OCI-LY3 (cell line): ENCODE results near the gene C20orf202.

Experiments
- H2AFZ ChIP-seq: fragments of 200-600, 300-600 bp; shearing (Covaris generic); 2 replicates; pipeline ENCODE4 v1.6.0; 2014; ENCODE audit warnings: antibody characterized with exemption, low read depth, low read length
- H3K27ac ChIP-seq: fragments of 200-600, 300-600 bp; sonication (generic); 2 replicates; pipeline ENCODE4 v1.5.1; 2014; ENCODE audit warnings: mild to moderate bottlenecking, low read length, moderate library complexity, mixed read lengths
- H3K27me3 ChIP-seq: fragments of 200-600, 300-600 bp; sonication (generic); 2 replicates; pipeline ENCODE4 v1.6.1; 2014; ENCODE audit warnings: low read depth, low read length, mixed read lengths
- H3K36me3 ChIP-seq: fragments of 200-600, 300-600 bp; sonication (generic); replicated peaks from 2 replicates; pipeline ENCODE3; 2014; ENCODE audit warnings: low read depth, low read length, mixed read lengths
- H3K4me1 ChIP-seq: fragments of 300-600, 200-600 bp; sonication (generic); 2 replicates; pipeline ENCODE4 v1.6.1; 2014; ENCODE audit warnings: low read length, mixed read lengths
- H3K4me2 ChIP-seq: fragments of 200-600, 300-600 bp; sonication (generic); 2 replicates; pipeline ENCODE4 v1.6.1; 2014; ENCODE audit warnings: low read length, mixed read lengths
- H3K4me3 ChIP-seq: fragments of 300-600, 200-600 bp; sonication (generic); 2 replicates; pipeline ENCODE4 v1.5.1; 2014; ENCODE audit warnings: antibody characterized with exemption, mild to moderate bottlenecking, low read length, moderate library complexity
- H3K79me2 ChIP-seq: fragments of 300-600, 200-600 bp; shearing (Covaris generic); 2 replicates; pipeline ENCODE4 v1.6.1; 2014; ENCODE audit warnings: mild to moderate bottlenecking, low read length, mixed read lengths
- H3K9ac ChIP-seq: fragments of 300-600, 200-600 bp; shearing (Covaris generic); 2 replicates; pipeline ENCODE4 v1.6.0; 2014; ENCODE audit warnings: mild to moderate bottlenecking, low read length, moderate library complexity
- H3K9me3 ChIP-seq: fragments of 200-600, 300-600 bp; shearing (Covaris generic); 2 replicates; pipeline ENCODE4 v1.6.1; 2014; ENCODE audit warnings: low read length, mixed read lengths; ENCODE audit not compliant: insufficient read depth
- H4K20me1 ChIP-seq: fragments of 200-600, 300-600 bp; sonication (generic); 2 replicates; pipeline ENCODE4 v1.6.1; 2016; ENCODE audit warnings: low read length, mixed read lengths; ENCODE audit not compliant: insufficient read depth
- EZH2phosphoT487 ChIP-seq: fragments of 200-600 bp; shearing (Covaris generic); IDR thresholded peaks from 2 replicates; pipeline ENCODE4 v1.6.1; 2018; ENCODE audit warnings: antibody characterized with exemption, mixed run types, low read depth
- TF ChIP-seq, protein P1 (sequence below): fragments of 200-600, 300-600 bp; sonication (generic); IDR thresholded peaks from 2 replicates; pipeline ENCODE4 v1.5.1; 2014; ENCODE audit warnings: antibody characterized with exemption, low read length, low read depth

The C20orf202 gene

DNA sequence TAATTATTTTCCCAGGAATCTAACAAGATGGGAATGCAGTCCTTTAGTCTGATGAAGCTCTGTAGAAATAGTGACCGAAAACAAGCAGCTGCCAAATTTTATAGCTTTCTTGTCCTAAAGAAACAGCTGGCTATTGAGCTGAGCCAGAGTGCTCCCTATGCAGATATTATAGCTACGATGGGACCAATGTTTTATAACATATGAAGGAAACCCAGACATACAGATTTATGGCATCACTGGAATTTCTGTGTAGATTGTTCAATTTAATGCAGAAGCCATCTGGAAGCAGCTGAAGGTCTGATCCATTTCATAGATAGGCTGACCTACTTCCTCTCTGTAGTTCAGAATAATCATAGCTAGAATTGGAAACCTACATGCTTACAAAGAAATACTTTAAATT lies 51.0 kb downstream of the C20orf202 start:
- no peaks in the 10 kb centered on the region for H3K36me3 ChIP-seq
- H2AFZ ChIP-seq = no peak overlapping the region
- no peaks in the 10 kb centered on the region for H3K79me2 ChIP-seq
- no peaks in the 10 kb centered on the region for H3K9me3 ChIP-seq
- H3K4me2 ChIP-seq = no peak overlapping the region
- H4K20me1 ChIP-seq = no peaks in the 10 kb centered on the region
- H3K4me3 ChIP-seq = no peak overlapping the region
- no peak for TF ChIP-seq EZH2phosphoT487
- TF ChIP-seq, protein P1, sequence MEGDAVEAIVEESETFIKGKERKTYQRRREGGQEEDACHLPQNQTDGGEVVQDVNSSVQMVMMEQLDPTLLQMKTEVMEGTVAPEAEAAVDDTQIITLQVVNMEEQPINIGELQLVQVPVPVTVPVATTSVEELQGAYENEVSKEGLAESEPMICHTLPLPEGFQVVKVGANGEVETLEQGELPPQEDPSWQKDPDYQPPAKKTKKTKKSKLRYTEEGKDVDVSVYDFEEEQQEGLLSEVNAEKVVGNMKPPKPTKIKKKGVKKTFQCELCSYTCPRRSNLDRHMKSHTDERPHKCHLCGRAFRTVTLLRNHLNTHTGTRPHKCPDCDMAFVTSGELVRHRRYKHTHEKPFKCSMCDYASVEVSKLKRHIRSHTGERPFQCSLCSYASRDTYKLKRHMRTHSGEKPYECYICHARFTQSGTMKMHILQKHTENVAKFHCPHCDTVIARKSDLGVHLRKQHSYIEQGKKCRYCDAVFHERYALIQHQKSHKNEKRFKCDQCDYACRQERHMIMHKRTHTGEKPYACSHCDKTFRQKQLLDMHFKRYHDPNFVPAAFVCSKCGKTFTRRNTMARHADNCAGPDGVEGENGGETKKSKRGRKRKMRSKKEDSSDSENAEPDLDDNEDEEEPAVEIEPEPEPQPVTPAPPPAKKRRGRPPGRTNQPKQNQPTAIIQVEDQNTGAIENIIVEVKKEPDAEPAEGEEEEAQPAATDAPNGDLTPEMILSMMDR = no peak
- H3K4me1 ChIP-seq = no peaks in the 10 kb centered on the region
- H3K9ac ChIP-seq = no peak overlapping the region
- H3K27me3 ChIP-seq = peaks cover 28% of the 10 kb centered on the region
- no peak overlapping the region for H3K27ac ChIP-seq

DNA sequence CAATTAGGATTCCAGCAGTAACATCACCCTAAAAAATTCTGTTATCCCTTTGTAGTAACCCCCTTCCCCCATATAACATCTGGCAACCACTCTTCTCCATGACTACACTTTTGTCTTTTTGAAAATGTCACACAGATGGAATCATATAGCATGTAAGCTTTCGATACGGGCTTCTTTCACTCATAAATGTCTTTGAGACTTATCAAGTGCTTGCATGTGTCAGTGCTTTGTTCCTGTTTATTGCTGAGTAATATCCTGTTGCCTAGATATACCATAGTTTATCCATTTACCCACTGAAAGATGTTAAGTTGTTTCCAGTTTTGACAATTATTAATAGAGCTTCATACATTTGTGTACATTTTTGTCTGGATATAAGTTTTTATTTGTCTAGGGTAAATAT lies 52.4 kb downstream of the C20orf202 start:
- Histone ChIP-seq H3K4me2 (no peak overlapping the region), H3K27ac (no peak overlapping the region), H2AFZ (no peak overlapping the region), H3K27me3 (peaks cover 32% of the 10 kb centered on the region), H3K4me3 (no peak overlapping the region), H3K79me2 (no peaks in the 10 kb centered on the region), H3K9ac (no peak overlapping the region), H3K4me1 (no peaks in the 10 kb centered on the region), H4K20me1 (no peaks in the 10 kb centered on the region), H3K9me3 (no peaks in the 10 kb centered on the region), H3K36me3 (no peaks in the 10 kb centered on the region)
- TF ChIP-seq EZH2phosphoT487 = no peak
- TF ChIP-seq, protein P1 = no peak
